CD4-positive, alpha-beta T cell treated with Interleukin-10 for 1 hour (primary cell): ENCODE results near the gene FFAR1.
A peak's percentile ranks its signal among the peaks of the same experiment; 100 is the strongest.
"Not testable (repeated sequence)": the region's sequence is repeated elsewhere in the genome, so short reads cannot be mapped to it uniquely, and the experiment has no call there.

ENCODE experiments used
- DNase-seq: peaks from one replicate; pipeline ENCODE4 v3.0.0-alpha.2; 2020

The FFAR1 gene

DNA sequence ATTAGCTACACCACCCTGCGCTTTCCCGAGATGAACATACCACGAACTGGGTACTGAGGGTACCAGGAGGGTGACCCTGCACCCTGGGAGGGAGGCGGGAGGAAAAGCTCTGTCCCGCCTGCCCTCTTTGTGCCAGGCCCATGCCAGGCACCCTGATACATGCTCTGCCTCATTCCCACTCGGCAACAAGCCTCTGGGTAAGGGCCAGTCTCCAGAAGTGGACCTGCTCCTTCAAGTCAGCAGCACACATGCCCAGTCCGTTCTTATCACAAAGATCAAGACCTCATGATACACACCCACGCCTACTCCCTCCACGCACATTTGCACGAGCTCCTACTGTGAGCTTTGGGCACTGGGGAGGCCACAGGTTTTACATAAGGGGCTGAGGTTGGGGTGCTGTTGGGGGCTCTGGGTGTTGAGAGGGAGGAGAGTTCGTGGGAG is 2.0 kb upstream of the FFAR1 start:
- DNase-seq = no peak

DNA sequence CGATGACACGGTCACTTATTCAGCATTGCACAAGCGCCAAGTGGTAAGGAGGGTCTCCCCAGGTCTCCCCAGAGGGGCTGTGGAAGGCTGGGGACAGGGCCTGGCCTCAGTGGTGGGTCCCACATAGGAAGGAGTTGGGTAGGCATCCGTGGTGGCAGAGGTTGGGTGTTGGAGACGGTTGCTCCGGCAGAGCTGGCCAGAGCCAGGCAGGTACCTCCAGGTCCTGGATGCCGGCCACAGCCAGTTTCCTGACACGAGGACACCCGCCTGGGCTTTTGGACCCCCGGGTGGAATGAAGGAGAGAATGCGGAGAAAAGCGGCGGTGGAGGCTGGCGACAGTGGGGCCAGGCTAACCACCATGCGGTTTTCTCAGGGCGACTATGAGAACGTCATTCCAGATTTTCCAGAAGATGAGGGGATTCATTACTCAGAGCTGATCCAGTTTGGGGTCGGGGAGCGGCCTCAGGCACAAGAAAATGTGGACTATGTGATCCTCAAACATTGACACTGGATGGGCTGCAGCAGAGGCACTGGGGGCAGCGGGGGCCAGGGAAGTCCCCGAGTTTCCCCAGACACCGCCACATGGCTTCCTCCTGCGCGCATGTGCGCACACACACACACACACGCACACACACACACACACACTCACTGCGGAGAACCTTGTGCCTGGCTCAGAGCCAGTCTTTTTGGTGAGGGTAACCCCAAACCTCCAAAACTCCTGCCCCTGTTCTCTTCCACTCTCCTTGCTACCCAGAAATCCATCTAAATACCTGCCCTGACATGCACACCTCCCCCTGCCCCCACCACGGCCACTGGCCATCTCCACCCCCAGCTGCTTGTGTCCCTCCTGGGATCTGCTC is 1.3 kb upstream of the FFAR1 start:
- DNase-seq = peak; percentile 84

GRCh38 chr19:35347930-35348298 is 212 bp downstream of the FFAR1 start:
- no peak for DNase-seq

DNA sequence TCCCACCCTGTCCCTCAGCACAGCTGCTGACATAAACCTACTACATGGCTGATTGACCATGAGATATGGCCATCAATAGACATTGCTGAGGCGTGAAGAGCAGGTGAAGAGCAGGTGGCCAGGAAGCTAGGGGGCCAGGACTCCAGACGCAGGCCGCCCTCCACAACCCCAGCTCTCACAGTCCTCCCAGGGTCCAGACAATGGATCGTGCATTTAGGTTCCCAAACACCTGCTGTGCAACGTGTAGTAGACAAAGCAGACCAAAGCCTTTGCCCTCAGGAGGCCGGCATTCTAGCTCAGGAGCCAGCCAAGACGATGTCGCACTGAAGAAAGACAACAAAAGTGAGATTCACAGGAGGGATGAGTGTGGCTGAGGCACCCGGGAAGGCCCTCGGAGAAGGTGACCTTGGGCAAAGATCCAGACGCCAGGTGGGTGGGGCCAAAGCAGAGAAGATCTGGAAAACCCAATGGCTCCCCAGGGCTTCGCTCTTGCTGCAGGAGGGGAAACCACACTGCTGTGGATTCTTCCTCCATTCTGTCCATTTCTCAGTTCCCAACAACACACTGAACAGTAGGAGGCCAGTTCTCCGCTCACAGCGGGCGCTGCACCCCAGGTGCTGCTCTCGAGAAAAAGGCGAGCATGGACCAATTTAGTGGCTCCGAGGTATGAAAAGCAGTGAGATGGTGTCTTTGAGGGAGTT is 1.4 kb downstream of the FFAR1 start:
- no peak for DNase-seq

- DNase-seq = no peak
Measured at GRCh38 chr19:35349614-35350521, 2.2 kb downstream of the FFAR1 start.

- no peak for DNase-seq
Measured at GRCh38 chr19:35350591-35350990, 2.9 kb downstream of the FFAR1 start.

- DNase-seq = no peak
Measured at GRCh38 chr19:35351411-35352176, 3.9 kb downstream of the FFAR1 start.

DNA sequence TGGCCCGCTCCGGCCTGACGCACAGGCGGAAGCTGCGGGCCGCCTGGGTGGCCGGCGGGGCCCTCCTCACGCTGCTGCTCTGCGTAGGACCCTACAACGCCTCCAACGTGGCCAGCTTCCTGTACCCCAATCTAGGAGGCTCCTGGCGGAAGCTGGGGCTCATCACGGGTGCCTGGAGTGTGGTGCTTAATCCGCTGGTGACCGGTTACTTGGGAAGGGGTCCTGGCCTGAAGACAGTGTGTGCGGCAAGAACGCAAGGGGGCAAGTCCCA is 4.4 kb downstream of the FFAR1 start:
- no peak for DNase-seq

GRCh38 chr19:35352448-35353304 is 5.0 kb downstream of the FFAR1 start:
- DNase-seq = peak; percentile 80

GRCh38 chr19:35353635-35354034 is 5.9 kb downstream of the FFAR1 start:
- DNase-seq = no peak

DNA sequence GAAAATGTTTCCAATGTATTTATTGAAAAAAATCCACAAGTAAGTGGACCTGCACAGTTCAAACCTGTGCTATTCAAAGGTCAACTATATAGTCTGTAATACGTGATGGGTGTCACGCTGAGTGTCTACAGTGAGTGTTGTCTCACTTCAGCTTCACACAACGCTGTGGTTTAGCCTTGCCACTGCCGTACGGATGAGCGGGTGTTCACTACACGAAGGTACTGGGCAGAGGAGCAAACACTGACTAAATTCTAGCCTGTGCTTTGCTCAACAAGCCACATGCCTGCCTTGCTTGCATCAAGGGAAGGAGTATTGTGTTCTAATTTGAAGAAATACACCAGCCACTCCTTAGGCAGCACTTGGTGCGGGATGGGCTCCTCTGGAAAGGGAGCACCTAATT is 7.2 kb downstream of the FFAR1 start:
- DNase-seq = no peak

DNA sequence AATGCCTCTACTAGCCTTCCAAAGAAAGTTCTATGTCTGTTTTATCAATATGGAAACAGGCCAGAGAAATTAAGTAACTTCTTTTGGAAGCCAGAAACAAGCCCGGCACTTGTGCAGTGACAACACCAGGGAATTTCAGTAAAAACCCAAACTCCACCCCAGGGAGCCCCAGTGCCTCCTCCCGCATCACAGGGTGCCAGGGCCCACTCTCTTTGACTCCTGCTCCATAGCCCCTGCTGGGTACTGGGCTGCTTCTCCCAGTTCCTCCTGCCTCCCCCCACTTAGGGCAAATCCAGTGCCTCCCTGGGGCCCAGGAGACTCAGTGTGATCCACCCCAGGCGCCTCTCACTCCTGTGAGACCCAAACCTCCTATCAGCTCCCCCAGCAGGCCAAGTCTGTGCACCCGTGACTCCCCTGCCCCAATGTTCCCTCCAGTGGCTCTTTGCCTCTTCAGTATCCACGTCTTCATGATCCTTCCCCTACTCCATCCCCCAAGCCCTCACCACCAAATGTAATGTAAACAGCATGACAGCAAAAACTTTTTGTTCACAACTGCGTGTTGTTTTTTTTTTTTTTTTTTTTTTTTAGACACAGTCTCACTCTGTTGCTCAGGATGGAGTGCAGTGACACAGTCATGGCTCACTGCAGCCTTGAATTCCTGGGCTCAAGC is 8.2 kb downstream of the FFAR1 start:
- no peak for DNase-seq

DNA sequence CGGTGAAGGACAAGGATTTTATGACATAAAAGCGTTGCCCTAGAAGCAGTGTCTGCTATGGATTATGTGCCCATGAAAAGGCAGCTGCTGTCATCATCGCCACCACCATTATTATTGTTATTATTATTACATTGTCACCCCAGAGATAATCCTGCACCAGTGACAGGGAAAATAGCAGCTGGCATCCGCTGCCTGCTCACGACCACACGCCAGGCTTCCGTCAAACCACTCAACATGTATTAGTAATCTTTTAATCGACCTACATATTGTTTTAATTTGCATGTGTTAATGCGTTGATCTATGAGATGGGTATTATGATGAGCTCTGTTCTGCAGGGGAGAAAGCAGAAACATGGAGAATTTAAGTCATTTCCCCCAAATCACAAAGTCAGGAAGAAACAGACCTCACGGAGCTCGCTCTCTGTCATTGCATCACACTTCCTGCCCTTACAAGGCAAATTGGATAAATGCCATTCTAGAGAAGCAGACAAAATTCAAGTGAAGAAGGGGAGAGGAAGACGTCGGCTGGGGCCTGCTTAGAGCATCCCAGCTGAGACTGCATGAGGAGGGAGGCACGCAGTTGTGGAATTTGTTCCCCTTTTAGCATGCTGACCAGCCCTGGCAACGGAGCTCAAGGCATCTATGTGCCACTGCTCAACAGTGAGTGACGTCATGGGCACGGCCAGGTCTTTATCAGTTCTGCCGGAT is 10.3 kb downstream of the FFAR1 start, which contains the start of gene FFAR3:
Gene FFAR3, plus strand, starts transcription at position 594 of the 707 bp plus-strand sequence. CDS start 431 bp downstream, outside the sequence.
- DNase-seq = peak; percentile 10

DNA sequence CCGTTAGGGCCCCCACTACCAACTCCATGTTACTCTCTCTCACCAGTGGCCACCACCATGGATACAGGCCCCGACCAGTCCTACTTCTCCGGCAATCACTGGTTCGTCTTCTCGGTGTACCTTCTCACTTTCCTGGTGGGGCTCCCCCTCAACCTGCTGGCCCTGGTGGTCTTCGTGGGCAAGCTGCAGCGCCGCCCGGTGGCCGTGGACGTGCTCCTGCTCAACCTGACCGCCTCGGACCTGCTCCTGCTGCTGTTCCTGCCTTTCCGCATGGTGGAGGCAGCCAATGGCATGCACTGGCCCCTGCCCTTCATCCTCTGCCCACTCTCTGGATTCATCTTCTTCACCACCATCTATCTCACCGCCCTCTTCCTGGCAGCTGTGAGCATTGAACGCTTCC is 11.1 kb downstream of the FFAR1 start:
- not testable (repeated sequence) for DNase-seq

DNA sequence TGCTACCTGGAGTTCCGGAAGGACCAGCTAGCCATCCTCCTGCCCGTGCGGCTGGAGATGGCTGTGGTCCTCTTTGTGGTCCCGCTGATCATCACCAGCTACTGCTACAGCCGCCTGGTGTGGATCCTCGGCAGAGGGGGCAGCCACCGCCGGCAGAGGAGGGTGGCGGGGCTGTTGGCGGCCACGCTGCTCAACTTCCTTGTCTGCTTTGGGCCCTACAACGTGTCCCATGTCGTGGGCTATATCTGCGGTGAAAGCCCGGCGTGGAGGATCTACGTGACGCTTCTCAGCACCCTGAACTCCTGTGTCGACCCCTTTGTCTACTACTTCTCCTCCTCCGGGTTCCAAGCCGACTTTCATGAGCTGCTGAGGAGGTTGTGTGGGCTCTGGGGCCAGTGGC is 11.7 kb downstream of the FFAR1 start:
- DNase-seq = not testable (repeated sequence)

DNA sequence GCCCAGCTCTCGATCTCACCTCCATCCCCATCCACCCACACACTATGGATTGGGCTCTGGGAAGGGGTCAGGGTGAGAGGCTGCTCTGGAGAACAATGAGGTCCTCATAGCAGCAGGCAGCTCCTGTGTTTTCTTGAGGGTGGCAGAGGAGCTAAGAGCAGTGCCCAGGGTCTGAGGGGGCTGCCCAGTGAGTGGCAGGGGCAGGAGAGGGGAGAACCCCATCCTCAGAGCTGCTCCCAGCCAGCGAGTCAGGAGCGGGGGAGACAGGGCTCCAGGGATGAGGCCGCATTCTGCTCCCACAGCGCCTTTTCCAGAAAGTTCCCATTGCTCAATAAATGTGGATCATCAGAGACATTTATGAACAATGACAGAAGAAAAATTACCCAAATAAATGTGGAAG is 12.4 kb downstream of the FFAR1 start:
- not testable (repeated sequence) for DNase-seq

GRCh38 chr19:35360880-35361420 is 13.2 kb downstream of the FFAR1 start:
- DNase-seq = no peak

DNA sequence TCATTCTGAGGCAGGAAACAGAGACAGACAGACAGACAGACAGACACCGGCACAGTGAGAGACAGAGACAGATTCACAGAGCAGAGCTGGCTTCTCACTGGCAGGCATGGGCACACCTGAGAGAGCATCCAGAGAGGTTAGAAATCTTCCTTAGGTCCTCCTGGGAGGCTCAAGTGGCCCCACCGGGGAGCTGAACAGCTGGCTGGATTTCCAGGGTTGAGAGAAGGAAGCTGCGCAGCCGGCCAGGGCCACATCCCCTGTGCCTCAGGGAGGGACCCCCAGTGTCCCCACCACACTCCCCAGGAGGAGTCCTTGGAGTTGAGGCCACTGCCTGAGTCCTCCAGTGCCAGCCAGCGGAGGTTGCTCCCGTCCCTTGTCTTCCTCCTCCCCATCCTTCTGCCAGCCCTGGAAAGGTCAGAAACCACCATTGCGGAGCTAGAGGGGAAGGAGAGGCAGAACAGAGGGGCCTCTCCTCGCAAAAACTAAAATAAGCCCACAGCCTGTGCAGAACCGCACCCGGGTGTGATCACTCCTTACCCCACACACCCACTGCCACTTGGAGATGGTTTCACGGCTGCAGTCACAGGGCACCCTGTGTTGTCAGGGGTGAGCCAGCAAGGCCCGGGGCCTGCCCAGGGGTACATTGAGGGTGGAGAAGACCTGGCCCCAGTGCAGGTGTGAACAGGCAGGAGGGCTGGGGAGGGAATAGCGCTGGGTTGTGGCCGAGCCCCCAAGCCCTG is 14.7 kb downstream of the FFAR1 start:
- DNase-seq = no peak

- DNase-seq = no peak
Measured at GRCh38 chr19:35363001-35363590, 15.4 kb downstream of the FFAR1 start.
